Left kidney (tissue), 2 donors: ENCODE results near the gene VAMP8. TPM values are rescaled to one million over a fixed set of nuclear protein-coding genes. Genes with fewer than 3 reads are reported as not detected.
"Not testable (repeated sequence)": the region's sequence is repeated elsewhere in the genome, so short reads cannot be mapped to it uniquely, and the experiment has no call there.

Source experiments
- DNase-seq: peaks from one replicate; pipeline ENCODE4 v3.0.0-alpha.2; 2013
- polyA plus RNA-seq: library from polyadenylated mRNA; unstranded; fragments of 120-200 nt; gene quantifications from one replicate; pipeline ENCODE4 v1.2.1, GENCODE V29; 2013; ENCODE audit not compliant: insufficient read length

Gene VAMP8
- polyA plus RNA-seq, 1 donor: 89.3 TPM

DNA sequence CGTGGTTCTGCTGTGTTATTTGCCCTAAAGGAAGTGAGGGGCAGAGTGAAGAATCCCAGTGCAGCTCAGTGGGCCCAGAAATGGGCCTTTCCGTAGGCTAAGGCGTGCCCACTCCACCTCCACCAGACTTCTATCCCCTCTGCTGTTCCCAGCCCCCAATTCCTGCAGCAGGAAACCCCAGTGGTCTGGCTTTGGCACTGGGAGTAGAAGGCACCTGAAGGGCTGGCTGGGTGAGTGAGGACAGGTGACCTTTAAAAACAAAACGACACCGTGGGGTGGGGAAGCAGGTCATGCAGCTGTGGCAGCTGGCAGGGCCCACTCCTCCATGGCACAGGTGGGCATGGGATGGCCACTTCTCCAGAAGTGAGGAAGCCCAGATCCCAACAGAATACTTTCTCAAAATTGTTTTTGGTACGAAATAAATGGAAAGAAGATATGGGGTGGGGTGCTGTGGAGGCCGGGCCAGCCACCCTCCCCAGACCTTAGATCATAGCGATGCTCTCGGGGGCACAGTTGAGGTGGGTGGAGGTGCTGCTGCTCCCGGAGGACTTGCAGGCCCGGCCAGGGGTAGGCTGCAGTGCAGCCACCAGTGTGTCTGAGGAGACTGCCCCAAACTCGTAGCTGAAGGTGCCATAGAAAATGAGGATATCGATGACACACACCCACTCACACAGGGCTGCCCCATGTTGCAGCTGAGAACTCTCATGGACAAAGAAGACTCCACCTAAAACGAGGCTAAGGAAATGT lies 21.4 kb downstream of the VAMP8 start:
- no peak for DNase-seq

DNA sequence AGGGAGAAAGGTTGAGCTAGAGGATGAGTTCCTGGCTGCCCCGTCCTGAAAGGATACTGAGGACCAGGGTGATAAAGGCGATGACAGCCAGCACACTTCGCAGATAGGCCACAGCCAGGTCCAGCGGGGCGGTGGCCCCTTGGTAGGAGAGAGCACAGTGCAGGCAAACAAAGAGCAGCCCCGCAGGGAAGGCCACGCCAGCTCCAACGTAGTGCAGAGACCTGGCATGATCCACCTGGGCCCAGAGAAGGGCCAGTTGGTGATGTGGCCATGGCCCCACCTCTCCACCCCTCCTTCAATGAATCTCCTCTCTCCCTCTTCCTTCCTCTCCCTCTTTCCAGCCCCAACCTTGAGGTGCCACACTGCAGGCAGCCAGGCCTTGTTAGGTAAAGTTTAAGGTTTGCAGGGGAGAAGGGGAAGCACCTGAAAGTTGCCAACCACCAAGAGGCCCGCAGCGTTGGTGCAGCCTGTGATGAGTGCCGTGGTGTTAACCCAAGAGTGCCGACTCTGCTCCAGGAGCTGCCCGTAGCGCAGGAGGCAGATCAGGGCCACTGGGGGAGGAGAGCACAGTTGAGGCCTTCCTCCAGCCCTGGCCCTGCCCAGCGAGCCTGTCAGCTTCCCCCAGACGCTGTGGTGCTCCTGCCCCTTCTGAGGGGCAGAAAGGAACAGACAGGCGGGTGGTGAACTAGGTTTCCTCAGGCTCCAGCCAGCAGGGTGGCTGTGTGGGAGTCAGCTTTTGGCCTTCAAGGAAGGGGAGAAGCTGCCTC lies 22.3 kb downstream of the VAMP8 start:
- no peak for DNase-seq

DNA sequence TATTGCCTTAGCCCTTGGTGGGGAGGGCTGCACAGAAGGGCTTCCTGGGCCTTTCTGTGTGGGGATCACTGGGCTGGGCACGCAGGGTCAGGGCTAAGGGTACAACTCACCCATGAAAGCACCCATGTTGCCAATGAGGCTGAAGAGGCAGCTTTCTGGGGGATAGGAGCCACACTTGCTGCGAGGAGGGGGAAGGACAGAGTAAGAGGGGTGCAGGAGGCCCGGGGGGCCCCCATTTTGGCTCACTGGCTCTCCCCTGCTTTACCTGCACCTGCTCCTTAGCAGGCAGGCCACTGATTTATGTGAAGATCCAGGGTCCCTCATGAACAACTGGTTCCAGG lies 22.8 kb downstream of the VAMP8 start:
- DNase-seq: no peak

DNA sequence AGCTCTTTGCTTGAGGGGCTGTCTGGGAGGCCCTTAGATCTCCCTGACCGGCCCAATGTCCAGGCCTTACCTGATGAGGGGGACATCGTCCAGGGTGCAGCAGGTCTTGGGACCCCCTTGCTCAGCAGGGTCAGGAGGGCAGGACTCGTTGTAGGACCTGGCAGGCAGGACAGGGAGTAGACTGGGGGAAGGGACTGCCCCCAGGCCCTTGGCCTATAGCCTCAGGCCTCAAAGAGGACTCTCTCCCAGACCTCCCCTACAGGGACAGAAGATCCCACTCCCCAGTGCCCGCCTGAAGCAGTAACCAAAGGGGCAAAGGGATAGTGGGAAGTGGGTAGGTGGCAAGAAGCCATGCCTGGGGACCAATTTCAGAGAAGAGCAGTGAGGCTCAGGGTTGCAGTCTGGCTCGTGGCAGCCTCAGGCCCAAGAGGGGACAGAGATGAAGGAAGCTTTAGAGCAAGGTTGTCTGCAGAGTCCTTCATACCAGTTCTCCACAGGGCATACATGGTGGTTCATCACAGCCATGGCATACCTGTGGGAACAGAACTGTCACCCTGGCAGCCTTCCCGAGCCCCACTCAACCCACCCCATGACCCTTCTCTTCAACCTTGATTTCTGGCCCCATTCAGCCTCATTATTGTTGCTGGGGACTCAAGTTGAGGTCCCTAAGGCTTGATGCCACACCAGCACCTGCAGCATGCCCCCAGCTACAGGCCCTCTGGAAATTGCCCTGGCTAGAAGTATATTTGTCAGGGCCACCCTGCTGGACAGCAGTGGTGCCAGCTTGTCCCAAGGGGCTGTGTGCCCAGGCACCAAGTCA lies 23.8 kb downstream of the VAMP8 start:
- no peak for DNase-seq

DNA sequence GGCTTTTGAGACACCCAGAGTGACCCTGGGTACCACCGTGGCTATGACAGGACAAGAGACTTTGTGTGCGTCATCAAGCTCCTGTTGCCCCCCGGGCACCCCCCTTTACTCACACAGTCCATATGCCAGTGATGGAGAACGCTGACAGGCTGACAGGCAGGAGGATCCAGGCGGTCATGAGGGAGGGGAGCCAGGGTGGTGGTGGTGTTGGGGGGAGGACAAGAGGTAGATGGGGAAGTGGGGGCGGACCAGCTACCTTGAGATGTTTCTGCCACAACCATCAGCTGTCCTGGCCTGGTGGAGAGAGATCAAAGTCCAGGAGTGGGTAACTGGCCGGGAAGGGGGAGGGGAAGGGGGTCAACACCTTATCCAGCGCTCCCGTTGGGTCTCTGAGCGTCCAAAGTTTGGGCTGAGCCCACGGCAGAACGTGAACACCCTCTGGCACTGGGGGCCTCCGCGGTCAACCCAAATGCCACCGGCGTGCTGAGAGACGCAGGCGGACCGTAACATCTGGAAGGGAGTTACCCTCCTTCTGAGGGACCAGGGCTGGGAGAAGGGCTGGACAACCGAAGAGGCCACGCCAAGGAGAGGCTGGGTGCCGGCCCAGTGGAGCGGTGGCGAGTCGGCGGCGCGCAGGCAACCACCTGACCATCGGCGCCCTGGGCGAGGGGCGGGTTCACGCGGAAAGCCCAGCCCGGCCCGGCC lies 24.5 kb downstream of the VAMP8 start:
- DNase-seq: no peak

DNA sequence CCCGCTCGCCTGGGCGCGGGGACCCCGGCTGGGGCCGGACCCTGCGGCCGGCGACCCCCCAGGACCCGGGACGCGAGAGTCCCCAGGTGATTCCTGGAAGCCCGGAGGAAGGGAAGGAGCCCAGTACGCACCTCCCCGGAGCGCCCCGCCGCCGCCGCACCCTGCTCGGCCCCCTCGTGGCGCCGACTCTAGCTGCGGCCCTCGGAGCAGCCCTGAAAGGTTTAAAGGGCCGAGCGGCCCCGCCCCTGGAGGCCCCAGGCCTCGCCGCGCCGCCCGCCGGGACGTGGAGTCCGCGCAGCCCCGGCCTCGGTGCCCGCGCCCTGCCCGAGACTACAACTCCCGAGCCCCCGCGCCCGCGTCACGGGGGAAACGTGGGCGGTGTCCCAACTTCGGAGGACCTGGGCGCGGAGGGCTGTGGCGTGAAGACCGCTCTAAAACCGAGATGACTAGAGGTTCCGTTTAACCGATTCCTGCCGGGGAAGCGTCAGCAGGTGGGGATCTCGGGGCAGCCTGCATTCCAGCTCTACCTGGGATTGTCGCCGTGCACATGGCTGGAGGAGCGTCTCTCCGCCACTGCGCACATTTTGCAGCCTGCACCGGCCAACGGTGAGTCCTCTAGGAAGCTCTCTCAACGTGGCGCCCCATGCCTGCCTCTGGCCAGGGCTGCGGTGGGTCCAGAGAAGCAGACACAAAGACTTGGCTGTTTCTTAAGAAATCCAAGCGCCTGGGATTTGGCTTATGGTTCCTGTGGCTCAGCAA lies 25.3 kb downstream of the VAMP8 start, which contains the start of gene TMEM150A:
TSS of gene TMEM150A (minus strand) at position 223 of the 759 bp plus-strand sequence. CDS start 750 bp downstream, outside the sequence.
- DNase-seq: peak; percentile 92

DNA sequence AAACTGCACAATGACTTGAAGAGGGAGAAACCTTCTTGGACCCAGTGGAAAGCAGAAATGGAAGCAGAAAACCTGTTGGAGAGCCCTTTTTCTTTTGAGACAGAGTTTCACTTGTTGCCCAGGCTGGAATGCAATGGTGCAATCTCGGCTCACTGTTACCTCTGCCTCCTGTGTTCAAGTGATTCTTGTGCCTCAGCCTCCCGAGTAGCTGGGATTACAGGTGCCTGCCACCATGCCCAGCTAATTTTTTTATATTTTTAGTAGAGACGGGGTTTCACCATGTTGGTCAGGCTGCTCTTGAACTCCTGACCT lies 26.7 kb downstream of the VAMP8 start:
- not testable (repeated sequence) for DNase-seq

DNA sequence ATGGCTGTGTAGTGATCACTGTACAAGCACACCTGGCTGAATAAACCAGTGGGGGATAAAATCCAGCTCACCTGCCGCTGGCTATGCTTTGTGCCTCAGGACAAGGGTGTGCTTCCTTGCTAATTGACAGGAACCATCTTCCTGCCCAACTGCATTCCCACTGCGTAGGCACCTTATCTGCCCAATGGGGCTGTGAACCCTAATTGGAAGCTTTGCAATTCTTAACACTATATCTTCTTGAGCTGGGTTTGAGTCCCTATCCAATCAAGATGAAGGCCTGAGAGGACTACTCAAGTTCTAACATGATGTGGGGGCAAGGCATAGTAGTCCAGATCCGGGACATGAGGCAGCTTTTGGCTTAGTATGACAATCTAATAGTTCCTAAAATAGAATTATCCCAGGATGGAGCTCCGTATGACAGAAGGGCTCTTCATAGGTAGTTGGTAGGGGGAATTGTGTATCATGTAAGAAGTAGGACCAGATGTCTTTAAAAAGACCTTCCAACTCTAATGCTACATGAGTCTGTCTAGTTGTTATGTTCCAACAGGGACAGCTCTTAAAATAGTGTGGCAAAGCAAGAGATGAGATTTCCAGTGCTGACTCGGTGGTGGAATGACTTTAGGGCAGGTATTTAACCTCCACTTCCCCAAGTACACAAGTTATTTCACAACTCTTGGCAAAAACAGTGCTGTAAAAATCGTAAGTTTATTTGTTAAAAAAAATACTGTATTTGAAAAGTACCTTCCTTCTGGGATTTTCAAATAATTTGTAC lies 27.4 kb downstream of the VAMP8 start:
- DNase-seq: no peak

DNA sequence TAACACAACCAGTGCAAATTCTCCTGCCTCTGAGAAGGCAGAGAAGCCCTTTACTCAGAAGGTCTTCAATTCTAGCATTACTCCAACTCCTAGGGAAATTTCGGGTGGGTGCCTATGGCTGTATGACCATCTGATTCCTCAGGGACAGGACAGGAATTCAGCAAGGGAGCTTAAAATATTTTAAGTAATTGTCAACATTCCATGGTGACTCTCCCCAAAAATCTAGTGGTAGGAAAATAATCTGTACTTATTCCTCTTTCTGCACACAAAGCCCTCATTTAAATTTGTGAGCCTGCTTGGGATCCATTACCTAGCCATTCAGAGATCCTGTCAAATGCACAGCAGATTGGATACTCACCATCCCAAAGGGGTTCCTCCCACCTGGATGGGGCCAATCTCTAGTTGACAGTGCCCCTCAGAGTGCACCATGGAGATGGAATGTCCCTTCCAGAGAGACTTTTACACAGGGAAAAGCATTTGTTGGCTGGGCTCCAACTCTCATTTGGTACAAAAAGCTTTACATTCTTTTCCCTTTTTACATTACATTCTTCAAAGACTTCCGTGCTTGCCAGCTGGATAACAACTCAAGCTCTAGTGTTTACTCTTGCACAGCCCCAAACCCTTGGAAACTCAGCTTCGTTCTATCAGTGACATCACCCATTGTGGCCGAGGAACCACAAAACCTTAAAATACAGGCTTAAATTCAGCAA lies 28.2 kb downstream of the VAMP8 start:
- peak; percentile 56 for DNase-seq

DNA sequence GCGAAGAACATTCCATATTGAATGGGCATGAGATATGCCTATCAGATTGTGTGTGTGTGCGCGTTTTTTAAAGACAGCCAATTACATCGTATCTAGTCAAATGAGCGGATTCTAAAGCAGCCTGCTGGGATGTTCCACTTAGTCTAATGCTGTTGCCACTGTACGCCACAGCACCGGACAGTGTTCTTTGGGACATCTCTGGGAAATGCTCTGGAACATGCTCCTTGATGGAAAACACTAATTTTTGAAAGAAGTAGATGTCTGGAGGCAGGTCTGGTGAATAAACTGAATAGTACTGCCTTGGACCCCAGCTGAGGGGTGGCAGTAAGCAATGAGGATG lies 28.7 kb downstream of the VAMP8 start:
- DNase-seq: no peak

DNA sequence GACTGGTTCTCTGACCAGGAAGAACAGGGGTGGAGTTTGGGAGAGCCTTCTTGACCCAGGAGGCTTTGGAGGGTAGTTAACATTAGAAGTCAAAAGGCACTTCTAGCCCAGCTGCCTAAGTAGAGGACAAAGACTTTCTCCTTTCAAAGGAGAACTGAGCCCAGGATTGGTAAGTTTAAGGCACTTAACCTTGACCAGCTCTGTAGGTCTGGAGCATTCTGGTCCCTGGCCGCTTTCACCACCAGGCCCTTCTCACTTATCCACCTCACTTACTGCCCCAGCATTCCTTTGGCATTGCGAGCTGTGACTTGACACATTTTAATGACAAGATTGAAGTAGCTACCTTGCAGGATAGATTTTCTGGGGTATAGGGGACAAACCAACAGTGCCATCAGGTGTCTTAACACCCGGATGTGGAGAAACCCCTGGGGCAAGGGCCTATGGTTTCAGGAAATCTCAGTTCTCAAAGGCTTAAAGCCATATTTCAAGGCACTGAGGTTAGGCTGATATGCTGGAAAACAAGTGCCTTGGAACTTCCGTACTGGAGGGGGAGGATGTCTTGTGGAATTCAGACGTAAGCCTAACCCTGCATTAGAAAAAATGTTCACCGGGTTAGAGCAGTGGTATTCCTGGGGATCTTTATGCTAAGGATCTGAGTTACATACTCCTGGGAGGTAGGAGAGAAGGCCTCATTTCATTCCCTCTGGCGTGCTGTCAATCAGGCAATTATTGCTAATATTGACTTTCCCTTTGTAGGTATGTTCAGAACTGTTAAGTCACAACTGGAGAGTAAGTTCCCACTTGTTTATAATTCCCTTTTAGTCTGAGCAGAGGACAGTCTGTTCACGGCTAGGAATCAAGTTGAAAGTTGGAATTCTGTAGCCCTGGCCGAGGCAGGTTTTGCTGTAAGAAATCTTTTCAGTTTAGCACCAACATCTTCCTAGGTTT lies 30.2 kb downstream of the VAMP8 start:
- DNase-seq: no peak

DNA sequence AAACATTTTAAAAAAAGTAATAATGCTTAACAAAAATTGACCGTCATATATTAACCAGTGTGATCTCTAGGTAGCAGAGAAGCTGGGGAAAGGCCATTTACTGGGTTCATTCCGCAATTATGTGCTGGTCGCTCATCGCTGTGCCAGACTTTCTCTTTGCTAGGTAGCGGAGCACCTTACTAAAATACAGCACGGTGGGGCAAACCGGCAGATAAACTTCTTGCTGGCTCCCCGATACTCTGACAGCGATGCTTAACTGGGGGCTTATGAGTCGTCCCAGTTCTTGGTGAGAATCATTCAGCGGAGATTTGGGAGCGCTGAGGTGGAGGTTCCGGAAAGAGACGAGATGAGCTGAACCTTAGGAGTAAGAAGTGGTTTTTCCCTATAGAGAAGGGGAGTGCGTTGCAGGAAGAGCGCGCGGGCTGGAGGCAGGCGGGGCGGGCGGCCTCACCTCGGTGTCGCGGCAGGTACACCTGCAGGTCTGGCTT lies 33.9 kb downstream of the VAMP8 start:
- no peak for DNase-seq

DNA sequence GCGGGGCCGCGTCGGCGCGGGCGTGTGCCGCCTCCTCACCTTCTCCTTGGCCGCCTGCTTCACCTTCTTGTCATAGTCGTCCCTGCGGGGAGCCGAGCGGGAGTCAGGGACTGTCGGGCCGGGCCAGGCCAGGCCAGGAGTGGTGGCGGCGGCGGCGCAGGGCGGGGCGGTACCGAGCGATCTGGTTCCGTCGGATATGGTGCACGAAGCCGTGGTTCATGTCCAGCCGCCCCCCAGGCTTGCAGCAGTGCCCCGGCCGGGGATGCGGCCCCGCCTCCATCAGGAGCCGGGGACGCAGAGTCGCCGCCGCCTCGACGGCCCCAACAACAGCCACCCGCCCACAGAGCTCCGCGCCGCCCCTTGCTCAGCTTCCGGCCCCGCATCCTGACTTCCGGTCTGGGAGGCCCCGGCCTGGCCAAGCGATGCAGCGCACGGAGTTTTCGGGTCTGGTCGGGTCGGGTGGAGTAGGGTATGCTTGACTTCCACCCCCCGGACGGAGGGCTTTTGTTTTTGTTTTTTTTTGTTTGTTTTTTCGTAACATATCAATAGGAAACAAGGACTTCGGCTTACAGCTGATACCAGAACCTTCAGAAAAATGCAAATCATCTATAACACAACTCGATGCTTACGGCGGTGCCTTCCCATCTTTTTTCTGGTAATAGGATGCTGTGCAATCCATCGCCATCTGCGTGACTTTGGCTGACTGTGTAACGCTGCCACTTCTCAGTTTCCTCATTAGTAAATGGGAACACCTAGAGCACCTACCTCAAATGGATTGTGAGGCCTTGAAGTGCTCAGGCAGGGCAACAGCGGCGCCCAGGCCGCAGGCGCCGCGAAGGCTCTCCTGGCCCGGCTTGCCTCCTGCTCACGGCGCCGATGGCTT lies 34.6 kb downstream of the VAMP8 start, which contains the start of gene C2orf68:
TSS of gene C2orf68 (minus strand) at position 362 of the 883 bp plus-strand sequence. CDS start at position 280, 82 bp downstream.
- peak; percentile 92 for DNase-seq

DNA sequence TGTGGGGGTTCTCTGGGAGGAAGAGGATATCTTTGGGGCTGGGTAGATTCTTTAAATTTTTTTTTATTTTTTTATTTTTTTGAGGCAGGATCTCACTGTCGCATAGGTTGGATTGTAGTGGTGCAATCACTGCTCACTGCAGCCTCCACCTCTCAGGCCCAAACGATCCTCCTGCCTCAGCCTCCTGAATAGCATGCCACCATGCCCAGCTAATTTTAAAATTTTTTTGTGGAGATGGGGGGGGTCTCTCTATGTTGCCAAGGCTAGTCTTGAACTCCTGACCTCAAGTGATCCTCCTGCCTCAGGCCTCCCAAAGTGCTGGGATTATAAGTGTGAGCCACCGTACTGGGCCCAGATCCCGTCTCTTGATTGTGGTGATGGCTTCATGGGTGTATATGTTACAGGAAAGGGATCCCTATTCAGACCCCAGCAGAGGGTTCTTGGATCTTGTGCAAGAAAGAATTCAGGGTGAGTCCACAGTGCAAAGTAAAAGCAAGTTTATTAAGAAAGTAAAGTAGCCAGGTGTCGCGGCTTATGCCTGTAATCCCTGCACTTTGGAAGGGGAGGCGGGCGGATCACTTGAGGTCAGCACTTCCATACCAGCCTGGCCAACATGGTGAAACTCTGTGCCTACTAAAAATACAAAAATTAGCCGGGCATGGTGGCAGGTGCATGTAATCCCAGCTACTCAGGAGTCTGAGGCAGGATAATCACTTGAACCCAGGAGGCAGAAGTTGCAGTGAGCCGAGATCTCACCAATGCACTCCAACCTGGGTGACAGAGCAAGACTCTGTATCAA lies 36.5 kb downstream of the VAMP8 start:
- DNase-seq: no peak

DNA sequence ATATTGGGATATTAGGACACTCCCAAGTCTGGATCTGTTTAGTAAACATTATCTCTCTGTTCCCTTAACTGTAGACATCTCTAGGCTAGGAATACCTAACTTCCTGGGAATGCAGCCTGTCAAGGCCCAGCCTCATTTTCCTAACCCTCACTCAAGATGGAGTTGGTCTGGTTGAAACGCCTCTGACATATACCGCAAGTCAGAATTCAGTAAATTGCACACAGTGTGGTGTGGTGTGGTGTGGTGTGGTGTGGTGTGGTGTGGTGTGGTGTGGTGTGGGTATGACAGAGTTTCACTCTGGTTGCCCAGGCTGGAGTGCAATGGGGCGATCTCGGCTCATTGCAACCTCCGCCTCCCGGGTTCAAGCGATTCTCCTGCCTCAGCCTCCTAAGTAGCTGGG lies 37.4 kb downstream of the VAMP8 start:
- not testable (repeated sequence) for DNase-seq

DNA sequence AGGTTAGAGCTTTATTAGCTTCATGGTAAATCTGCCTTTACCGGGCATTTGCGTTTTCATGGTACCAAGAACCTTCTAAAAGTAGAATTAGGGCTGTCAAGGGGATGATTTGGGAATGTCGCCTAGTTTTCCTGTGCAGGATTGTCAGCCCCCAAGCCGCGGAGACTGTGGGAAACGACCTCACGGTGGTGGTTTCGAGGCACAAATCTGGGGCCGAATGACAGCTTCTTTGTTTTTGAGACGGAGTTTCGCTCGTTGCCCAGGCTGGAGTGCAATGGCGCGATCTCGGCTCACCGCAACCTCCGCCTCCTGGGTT lies 38.0 kb downstream of the VAMP8 start:
- no peak for DNase-seq

DNA sequence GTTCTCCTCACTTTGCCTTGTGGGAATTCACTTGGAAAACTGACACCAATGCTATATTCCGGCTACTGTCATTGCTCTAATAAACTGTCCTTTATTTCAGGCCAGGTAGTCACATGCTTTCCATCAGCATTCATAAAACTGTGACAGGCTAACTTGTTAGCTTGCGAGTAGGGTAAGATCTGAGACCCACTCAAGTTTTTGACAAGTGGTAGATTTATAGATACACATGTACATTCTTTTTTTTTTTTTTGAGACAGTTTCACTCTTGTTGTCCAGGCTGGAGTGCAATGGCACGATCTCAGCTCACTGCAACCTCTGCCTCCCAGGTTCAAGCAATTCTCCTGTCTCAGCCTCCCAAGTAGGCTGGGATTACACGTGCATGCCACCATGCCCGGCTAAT lies 40.3 kb downstream of the VAMP8 start:
- DNase-seq: not testable (repeated sequence)
